GM21529 (cell line): ENCODE measurements around the gene CEP350.

Experiments
- ATAC-seq: cut with Tn5 transposase; IDR thresholded peaks from one replicate; pipeline ENCODE4 v1.9.1; 2021; ENCODE audit not compliant: unreplicated experiment

CEP350 gene, protein sequence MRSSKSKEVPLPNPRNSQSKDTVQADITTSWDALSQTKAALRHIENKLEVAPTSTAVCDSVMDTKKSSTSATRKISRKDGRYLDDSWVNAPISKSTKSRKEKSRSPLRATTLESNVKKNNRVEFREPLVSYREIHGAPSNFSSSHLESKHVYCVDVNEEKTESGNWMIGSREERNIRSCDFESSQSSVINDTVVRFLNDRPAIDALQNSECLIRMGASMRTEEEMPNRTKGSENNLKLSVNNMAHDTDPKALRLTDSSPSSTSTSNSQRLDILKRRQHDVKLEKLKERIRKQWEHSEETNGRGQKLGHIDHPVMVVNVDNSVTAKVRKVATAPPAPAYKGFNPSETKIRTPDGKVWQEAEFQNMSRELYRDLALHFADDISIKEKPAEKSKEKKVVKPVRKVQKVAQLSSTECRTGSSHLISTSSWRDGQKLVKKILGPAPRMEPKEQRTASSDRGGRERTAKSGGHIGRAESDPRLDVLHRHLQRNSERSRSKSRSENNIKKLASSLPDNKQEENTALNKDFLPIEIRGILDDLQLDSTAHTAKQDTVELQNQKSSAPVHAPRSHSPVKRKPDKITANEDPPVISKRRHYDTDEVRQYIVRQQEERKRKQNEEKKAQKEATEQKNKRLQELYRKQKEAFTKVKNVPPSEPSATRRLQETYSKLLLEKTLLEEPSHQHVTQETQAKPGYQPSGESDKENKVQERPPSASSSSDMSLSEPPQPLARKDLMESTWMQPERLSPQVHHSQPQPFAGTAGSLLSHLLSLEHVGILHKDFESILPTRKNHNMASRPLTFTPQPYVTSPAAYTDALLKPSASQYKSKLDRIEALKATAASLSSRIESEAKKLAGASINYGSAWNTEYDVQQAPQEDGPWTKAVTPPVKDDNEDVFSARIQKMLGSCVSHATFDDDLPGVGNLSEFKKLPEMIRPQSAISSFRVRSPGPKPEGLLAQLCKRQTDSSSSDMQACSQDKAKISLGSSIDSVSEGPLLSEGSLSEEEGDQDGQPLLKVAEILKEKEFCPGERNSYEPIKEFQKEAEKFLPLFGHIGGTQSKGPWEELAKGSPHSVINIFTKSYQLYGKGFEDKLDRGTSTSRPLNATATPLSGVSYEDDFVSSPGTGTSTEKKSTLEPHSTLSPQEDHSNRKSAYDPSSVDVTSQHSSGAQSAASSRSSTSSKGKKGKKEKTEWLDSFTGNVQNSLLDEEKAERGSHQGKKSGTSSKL (N-terminal part only)

DNA sequence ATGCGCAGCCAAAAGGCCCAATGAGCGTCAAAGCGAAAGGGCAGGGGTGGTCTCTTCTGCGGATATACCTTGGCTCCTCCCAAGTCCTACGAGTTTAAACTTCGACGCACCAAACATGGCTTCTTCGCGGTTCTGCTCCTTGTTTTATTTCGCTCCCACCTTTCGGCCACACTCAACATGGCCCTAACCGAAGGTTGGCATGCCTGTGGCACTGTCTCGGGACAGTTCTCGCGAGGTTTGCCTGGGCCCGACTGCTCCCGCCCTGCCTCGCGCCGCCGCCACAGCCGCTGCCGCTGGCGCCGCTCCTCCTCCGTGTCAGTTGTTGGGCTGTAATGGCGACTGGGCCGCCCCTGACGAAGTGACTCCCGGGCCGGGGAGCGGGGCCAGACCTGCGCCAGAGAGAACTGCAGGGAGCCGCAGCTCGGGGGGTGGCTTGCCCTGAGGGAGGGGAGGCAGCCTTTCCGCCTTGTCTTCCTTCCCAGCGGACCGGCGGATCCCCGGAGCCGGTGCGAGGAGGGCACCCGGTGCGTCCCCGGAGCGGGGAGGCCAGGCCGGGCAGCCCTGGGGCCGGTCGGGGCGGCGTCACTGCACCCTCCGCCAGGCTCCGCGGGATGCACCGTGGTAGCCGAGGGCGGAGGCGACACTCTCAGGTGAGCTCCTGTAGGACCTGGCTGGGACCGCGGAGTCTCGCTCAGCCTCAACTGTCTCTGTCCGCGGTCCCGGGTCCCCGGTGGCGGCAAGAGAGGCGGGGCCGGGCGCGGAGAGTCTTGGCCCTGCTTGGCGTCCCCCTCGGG is at the start of gene CEP350:
TSS of gene CEP350 (plus strand) at position 318 of the 794 bp plus-strand sequence. CDS start 31,372 bp downstream, outside the sequence.
- peak; percentile 91 for ATAC-seq

DNA sequence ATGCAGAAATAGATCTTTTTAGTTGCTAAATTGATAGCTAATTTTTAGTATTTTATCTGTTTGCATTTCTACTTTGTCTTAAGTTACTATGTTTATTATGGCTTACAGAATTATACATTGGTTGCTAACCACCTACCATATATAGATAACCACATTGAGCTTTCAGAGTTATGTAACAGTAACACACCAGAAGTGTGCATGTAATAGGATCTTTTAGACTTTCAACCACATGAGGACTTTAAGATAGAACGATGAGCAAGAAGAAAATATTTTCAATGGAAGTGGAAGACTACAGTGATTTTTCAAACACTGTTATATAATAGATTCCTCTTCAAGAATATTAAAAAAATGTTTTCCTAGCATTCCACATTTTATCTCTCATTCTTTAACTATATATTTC is 43.7 kb upstream of the CEP350 start:
- ATAC-seq = no peak

DNA sequence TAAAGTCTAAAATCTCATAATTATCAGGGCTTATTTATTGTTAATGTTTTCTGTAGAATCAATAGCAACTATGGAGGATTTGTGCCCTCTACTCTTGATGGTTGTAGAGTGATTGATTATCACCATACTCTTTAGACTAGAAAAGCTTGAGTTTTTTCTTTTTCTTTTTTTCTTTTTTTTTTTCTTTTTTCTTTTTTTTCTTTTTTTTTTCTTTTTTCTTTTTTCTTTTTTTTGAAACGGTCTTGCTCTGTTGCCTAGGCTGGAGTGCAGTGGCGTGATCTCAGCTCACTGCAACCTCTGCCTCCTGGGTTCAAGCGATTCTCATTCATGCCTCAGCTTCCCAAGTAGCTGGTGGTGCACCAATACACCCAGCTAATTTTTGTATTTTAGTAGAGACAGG is 42.8 kb upstream of the CEP350 start:
- no peak for ATAC-seq

DNA sequence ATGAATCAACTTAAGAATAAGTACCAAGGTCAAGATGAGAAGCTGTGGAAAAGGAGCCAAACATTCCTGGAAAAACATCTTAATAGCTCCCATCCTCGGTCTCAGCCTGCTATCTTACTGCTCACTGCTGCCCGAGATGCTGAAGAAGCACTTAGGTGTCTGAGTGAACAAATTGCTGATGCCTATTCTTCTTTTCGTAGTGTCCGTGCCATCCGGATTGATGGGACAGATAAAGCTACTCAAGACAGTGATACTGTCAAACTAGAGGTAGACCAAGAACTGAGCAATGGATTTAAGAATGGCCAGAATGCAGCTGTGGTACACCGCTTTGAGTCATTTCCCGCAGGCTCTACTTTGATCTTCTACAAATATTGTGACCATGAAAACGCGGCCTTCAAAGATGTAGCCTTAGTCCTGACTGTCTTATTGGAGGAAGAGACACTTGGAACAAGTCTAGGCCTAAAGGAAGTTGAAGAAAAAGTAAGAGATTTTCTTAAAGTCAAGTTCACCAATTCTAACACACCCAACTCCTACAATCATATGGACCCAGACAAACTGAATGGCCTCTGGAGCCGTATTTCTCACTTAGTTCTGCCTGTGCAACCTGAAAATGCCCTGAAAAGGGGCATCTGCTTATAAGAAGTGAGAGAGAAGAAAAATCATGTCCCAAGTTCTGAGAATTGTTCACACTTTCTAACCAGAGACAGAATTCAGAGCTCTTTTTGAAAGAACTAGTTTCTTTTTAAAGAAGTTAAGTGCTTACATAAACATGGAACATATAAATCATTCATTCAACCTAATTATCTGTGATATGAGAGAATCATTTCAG is 36.8 kb upstream of the CEP350 start:
- ATAC-seq = no peak

DNA sequence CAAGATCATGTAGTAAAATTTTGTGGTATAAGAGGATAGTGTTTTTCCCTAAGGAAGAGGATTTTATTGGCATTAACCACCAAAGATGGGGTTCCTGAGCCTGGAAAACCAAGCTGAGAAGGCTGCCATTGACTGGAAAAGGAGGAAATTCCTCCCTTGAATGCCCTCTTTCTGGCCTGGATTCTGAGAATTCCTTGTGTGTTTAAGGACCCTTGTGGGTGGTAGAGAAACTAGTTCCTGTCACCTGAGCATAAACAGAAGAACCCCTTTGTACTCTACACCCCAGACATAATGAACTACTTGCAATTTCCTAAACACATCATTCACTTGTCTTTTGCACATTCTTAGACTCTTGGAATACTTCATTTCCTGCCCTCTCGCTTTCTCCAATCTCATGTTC is 33.1 kb upstream of the CEP350 start:
- ATAC-seq = no peak

DNA sequence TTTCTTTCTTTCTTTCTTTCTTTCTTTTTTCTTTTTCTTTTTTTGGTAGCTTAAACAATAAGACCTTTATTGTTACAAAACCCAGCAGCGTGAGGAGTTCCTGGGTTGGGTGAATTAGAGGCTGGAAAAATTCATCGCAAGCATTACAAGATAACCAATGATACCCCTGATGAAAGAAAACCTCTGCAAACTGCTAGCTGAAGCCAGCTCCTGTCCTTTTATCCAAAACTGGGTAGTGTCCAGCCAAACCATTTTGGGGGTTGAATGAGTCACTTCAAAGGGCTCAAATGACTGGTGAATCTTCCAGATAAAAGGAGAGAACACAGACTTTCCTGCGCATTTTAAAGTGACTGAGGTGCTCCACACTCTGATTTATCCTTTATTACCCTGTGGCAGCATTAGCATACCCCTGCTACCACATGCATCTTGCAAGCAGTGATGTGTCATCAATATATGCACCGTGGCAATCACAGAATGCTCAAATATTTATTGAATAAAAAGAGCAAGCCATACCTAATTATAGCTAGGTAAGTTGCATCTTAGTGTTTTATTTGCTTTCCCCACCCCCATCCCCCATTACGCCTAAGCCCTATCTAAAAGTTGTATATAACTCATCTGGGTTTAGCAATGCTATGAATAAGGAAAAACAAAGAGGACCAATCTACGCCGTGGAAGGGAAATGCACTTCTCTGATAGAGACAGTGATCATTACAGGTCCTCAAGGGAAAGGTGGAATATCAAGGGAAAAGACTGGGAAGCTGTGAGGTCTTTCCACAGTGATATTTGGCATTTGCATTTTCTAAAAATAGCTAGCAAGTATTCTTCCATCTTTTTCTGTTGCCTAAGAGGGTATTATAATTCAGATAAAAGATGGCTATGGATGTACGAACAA is 32.4 kb upstream of the CEP350 start:
- ATAC-seq = no peak

DNA sequence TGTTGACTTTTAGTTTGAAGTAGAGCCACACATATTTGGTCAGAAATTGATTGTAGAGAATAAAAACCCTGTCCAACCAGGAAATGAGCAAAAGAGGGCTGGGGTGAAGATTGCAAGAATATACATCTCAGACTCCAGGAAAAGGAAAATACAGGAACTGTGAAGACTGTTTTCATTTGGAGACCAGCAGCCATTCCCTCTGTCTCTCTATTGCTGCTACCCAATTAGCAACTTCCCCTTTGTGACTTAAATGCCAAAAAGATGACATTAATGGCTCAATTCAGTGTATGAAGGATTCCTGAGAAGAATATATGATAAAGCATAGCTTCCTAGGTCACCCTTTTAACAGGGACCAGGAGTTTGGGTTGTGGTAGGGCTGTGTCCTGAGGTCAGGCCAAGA is 31.6 kb upstream of the CEP350 start:
- no peak for ATAC-seq

DNA sequence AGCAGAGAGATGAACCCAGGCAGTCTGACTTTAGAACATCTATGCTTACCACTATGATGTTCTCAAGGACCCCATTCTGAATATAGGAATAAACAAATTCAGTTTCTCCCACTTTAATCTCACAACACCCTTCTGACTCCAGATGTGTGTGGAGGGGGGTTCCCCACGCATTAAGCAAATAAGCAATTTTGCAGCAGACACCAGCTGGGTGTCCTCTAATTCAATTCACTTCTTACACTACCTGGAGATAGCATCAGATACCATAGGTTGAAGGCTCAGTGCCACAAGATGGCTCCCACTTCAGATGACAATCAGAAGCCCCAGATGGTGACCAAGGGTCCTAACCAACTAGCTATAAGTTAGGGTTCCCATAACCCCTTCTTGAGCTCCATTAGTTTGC is 30.3 kb upstream of the CEP350 start:
- ATAC-seq = no peak

DNA sequence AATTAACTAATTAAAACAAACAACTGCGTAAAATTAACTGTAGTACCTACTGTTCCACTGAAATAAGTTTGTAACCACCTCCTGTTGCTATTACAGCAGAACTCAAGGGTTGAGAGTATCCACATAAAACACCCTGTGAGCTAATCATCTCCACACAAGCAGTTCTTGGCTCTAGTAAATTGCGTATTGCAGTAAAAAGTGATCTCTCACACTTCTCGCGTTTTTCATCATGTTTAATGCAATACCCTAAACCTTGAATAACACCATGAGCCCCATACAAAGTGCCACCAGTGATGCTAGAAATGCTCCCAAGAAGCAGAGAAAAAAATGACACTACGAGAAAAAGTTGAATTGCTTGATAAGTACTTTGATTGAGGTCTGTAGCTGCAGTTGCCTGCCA is 29.3 kb upstream of the CEP350 start:
- no peak for ATAC-seq

DNA sequence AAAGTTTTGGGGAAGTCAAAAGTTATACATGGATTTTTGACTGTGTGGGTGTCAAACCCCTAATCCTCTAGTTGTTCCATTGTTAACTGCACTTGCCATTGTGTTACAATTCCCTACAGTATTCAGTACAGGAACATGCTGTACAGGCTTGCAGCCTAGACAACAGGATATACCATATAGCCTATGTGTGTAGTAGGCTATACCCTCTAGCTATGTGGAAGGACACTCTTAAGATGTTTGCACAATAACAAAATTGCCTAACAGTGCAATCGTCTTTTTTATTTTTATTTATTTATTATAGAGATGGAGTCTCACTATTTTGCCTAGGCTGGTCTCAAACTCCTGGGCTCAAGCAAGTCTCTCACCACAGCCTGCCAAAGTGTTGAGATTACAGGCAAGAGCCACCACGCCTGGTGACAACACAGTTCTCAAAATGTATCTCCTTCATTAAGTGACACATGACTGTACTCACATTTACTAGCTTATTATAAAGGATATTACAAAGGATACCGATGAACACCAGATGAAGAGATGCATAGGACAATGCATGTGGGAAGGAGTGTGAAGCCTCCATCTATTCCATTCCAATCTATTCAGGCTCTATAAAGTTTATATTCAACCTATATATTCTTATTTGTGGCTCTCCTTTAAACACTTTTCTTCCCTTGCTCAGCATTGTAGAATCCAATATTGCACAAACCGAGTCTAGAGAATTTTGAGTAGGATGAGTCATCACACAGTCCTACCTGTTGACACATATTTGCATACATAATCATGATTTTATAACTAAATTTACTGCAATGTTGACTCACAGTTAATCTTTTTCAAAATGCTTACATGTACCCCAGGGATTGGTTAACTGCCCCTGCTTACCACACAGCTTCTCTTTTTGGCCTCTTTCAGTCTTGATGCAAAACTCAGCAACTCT is 28.4 kb upstream of the CEP350 start:
- no peak for ATAC-seq

DNA sequence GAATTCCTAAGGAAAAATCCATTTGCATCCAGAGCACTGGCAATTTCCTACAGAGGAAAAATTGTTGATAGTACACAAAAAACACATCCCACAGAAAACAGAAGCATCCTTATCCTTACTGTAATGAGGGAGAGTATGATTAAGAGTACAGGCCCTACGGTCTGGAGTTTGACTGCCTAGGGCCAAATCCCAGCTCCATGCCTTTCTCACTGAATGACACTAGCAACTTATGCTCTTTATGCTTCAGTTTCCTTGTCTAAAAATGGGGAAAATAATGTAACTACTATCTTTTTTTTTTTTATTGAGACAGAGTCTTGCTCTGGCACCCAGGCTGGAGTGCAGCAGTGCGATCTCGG is 27.8 kb upstream of the CEP350 start:
- ATAC-seq = no peak

DNA sequence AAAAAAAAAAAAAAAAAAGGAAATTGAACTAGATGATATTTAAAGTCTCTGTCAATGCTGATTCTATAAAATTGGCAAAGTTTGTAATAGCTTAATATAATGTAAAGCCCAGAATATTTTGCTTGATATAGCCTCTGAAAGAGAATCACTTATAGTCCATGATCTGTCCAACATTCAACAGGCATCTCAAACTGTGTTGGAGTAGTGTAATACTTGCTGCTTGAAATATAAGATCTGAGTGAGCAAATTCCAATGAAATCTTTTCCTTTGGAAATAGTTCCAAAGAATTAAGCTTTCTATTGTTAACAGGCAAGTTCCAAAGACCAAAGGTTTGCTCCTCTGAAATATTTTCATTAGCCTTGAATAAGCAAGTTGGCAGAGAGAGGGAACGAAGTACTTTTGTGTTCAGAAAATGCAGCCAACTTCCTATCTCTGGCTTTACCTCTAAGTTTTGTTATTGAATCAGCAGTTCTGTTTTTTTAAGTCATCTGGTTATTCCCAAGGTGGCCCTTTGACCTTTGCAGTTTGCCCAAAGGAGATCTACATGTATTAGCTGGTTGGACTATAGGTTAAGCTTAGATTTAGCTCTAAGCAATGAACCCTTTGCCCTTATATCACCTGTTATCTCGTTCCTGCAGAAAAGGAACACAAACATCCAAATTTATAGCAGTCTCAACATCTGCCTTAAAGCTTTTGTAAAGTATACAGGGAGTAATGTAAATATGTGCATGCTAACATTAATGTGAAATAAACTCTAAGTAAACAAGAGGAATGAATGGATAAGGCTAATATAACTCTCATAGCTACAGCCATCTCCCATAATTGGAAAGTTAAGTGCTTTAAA is 24.4 kb upstream of the CEP350 start:
- ATAC-seq = no peak

DNA sequence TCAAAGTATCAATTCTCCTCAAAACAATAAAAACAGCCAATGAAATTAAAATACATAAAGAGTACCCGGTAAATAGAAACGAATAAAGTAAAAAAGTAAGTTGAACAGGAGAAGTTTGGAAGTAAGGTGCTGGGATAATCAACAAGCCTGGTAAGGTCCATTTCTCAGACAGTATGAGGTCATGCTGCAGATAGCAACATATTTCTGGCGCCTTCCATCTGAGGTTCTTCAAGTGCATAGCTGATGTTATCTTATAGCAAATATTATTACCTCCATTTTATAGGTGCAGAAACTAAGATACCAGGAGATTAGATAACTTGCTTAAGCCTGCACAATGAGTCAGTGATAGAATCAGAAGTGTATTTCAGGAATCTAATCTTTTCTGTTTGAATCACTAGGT is 23.7 kb upstream of the CEP350 start:
- no peak for ATAC-seq

DNA sequence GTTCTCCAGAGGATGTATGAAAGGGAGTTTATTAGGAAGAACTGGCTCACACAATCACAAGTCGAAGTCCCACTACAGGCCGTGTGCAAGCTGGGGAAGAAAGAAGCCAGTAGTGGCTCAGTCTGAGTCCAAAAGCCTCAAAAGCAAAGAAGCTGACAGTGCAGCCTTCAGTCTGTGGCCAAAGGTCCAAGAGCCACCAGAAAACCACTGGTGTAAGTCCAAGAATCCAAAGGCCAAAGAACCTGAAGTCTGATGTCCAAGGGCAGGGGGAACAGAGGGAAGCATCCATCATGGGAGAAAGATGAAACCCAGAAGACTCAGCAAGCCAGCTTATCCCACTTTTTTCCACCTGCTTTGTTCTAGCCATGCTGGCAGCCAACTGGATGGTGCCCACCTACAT is 21.4 kb upstream of the CEP350 start:
- ATAC-seq = no peak

DNA sequence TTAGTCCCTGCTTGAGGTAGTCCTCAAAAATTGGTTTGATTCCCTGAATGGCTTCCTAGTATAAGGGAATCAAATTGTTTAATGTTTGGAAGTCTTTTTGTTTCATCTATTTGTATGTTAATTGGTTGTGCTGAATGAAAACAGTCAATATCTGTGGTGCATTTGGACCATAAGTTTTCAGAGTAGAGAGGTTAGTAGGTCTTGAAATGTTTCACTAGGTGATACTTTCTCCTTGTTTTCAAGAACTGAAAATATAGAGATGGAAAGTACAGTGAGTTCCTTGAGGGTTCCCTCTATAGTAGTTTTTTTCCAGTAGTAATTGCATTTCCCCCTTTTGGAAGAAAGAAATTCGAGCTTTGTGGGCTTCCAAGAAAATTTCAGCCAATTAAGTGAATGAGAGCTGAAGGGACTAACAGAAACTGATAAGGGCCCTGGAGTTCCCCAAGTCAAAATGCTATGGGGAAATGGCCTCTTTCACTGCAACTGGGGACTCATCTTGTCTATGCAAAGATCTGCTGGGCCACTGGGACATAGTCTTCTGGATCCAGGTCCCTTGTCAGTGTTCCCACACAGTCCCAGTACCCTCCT is 18.6 kb upstream of the CEP350 start:
- no peak for ATAC-seq

DNA sequence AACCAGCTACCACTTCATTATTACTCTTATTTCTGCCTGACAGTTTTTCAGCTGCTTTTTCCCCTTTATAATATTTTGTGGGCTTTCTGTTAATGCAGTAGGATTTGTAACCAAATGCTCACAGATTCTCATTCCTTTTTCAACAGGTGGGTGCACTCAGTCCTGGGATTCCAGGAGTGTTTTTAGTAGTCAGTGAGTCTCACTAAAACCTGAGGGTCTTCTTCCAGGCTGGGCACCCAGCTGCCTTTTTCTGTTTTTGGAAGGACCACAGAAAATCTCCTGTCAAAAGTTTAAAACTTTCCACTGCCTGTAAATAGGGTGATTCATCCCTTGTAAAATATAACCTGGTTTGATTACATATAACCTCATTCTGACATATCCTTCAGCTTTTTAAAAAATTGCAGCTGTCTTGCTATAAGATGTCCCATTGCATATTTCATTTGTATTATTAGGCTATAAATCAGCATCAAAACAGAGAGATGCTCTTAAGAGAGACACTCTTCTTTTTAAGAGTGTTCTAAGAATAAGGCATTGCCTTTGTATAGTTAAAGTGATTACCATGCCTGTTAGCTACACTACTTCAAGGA is 16.8 kb upstream of the CEP350 start:
- ATAC-seq = no peak
